SK-MEL-5 (cell line): Measurements from ENCODE around the gene CROT. TPM values are rescaled to one million over a fixed set of nuclear protein-coding genes. Genes with fewer than 3 reads are reported as not detected.
"Not testable (repeated sequence)": the region's sequence is repeated elsewhere in the genome, so short reads cannot be mapped to it uniquely, and the experiment has no call there.

Source experiments
- DNase-seq: peaks from one replicate; pipeline ENCODE4 v3.0.0-alpha.2; 2016; ENCODE audit warnings: low read depth, low spot score
- in situ Hi-C: cut with HindIII; loops from 2 replicates; pipeline ENCODE4 v1.10.0; 2016; ENCODE audit warnings: low sequenced_read_pairs, high pct_unique_total_duplicates, low pct_unique_long_range_greater_than_20kb
- polyA plus RNA-seq, 2 experiments: library from polyadenylated mRNA; depleted of rRNA; stranded (reverse); fragments of >200 nt; gene quantifications; 2 replicates each; pipeline ENCODE4 v1.2.3, GENCODE V29; 2015
- total RNA-seq: library from RNA; depleted of rRNA; stranded (reverse); fragments of >200 nt; shearing (Covaris generic); gene quantifications from 2 replicates; pipeline ENCODE4 v1.2.3, GENCODE V29; 2014; rRNA removed

The CROT gene, protein sequence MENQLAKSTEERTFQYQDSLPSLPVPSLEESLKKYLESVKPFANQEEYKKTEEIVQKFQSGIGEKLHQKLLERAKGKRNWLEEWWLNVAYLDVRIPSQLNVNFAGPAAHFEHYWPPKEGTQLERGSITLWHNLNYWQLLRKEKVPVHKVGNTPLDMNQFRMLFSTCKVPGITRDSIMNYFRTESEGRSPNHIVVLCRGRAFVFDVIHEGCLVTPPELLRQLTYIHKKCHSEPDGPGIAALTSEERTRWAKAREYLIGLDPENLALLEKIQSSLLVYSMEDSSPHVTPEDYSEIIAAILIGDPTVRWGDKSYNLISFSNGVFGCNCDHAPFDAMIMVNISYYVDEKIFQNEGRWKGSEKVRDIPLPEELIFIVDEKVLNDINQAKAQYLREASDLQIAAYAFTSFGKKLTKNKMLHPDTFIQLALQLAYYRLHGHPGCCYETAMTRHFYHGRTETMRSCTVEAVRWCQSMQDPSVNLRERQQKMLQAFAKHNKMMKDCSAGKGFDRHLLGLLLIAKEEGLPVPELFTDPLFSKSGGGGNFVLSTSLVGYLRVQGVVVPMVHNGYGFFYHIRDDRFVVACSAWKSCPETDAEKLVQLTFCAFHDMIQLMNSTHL
- total RNA-seq: 5.9 and 7.1 TPM in 2 replicates
- 7.4 and 10.7 TPM in 2 replicates for polyA plus RNA-seq (2015; cell fraction: cytosol; rRNA removed)
- 24.5 and 60.0 TPM in 2 replicates for polyA plus RNA-seq (2015; cell fraction: nucleus; rRNA removed)

DNA sequence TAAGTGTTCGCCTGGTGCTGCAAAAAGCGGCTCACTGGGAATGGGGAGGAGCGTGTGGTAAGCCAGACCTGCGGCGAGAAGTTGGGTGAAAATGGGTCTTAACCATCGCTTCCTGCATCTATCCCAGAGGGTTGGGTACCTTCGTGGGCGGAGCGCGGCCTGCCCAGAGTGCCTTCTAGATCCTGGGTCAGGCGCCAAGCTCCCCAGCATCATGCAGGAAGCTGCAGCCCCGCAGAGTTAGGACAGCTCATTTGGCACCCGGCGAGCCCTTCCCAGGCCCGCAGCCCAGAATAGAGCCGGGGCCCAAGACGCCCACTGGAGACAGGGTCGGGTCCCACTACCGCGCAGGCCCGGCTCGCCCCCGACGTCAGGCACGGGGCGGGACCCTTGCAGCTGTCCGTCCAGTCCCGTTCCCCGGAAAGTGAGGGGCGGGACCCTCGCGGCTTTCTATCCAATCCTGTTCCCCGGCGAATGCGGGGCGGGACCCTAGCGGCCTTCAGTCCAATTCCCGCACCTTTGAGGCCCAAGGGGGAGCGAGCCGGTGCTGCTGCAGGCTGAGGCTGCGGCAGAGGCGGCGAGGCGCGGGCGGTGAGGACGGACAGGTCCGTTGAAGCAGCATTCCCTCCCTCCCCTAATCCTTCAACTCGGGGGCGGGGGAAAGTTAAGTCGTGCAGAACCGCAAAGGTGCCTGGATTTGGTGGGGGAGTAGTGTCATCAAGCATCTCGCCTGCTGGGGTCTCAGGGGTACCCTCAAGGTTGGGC is at the start of gene CROT:
TSS of gene CROT (plus strand) at position 499 of the 762 bp plus-strand sequence. CDS start 3,405 bp downstream, outside the sequence.
- peak; percentile 94 for DNase-seq
- in situ Hi-C loops: no loop called here

DNA sequence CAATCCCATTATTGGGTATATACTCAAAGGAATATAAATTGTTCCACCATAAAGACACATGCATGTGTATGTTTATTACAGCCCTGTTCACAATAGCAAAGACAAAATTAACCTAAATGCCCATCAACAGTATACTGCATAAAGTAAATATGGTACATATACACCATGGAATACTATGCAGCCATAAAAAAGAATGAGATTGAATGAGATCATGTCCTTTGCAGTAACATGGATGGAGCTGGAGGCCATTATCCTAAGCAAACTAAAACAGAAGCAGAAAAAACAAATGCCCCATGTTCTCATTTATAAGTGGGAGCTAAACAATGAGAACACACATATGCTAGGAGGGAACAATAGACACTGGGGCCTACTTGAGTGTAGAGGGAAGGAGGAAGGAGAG is 44.7 kb upstream of the CROT start:
- in situ Hi-C loops: no loop called here
- DNase-seq: no peak

DNA sequence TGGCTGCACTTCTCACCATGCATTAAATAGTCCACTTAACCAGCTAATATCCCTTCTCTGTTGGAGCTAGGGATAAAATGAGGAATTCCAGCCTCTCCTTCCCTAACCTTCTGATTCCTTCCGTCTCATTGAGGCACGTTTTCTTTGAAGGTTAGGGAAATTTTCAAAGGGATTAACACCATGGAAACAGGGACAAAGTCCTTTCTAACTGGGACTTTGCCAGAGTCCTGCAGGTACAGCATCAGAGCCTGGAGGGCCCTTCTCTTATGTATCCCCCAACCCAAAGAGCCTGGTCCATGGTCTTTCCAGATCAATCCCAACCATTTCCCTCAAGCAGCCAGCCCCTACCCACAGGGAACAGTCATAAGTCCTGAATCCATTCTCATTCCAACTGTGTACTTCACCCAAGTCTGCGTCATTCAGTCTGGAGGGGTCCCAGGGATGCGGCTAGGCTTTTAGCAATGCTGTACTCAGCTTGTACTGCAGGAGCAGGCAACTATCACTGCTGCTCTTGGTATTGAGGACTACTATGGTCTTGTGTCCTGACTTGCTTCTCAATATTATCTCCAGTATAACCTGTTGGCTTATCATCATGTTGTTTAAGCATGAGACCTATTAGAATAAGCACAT is 34.6 kb upstream of the CROT start:
- in situ Hi-C loops: no loop called here
- no peak for DNase-seq

DNA sequence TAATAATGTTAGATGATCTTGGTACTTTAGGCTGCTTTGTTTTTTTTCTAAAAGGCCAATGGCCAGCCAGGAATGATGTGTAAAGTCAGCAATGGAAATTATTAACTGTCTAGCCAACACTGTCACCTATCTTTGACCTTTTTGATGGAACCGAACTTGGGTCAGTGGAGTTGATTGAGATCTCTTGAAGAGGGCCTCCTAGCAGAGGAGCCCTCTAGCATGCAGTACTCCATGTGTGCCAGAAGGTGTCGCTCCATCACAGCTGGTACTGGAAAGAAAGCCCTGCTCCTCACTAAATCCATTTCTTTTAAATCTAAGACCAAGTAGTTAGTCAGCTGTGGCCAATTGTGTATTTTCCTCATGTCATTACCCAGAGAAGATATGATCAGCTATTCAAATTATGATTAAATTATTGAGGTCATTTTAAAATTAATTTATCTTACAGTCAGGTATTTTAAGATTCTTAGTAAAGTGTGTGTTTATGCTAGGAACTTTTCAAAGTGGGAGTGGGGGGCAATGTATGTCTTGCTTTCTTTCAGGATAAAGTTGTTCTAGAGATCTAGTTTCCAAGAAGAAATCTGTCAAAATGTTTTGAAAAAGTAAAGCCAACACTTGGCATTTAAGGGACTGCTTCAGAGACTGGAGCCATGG is 33.1 kb upstream of the CROT start:
- in situ Hi-C loops: no loop called here
- peak; percentile 80 for DNase-seq

DNA sequence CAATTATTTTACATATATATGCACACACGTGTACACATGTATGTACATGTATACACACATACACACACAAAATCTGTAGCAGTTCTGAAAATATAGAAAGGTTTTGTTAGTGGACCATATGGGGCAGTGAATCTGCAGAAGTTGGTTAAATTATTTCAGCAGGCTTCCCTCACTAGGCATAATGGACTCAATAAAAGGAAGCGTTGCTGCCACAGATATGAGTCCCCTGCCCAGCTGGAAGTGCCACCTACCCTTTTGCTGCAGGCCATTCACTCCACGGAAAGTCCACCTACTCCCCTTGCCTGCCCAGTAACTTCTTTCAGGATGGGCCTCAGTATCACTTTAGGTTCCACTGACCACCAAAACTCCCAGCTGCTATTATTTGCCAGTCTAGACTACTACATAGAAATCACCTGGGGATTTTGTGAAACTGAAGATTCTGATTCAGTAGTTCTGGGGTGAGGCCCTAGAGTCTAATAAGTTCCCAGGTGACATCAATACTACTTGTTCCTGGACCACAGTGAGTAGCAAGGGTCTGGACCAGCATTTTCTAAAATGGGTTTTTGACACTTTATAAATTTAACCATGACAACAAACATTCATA is 29.3 kb upstream of the CROT start:
- DNase-seq: no peak
- in situ Hi-C loops: no loop called here

DNA sequence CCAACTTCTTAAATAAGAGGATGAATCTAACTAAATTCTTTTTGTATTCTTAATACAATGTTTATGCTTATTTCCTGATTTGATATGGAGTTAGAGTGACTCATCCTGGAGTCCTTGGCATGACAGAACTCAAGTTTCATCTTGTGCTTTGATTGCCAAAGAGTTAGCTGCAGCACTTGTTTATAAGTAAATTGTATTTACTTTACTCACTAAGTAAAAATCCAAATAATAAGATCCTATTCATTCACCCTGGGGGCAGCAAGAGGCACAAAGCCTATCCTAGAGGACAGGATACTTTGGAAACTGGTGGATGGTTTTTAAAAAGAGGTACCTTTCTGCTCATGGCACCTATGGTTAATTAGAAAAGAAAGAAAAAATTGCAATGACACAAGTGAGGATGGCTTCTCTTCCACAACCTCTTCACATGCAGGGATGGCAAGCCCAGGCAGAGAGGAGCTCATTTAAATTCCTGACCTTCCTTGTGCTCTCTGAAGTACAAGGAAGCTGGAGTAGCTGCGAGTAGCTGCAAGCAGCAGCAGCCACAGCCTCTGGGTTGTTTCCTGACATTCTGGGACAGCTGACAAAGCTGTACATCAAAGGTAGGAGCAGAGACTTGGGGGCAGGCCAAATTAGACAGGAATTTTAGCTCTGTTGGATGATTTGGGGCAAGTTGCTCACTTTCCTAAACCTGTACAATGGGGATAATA is 28.5 kb upstream of the CROT start:
- no peak for DNase-seq
- in situ Hi-C loops: no loop called here

DNA sequence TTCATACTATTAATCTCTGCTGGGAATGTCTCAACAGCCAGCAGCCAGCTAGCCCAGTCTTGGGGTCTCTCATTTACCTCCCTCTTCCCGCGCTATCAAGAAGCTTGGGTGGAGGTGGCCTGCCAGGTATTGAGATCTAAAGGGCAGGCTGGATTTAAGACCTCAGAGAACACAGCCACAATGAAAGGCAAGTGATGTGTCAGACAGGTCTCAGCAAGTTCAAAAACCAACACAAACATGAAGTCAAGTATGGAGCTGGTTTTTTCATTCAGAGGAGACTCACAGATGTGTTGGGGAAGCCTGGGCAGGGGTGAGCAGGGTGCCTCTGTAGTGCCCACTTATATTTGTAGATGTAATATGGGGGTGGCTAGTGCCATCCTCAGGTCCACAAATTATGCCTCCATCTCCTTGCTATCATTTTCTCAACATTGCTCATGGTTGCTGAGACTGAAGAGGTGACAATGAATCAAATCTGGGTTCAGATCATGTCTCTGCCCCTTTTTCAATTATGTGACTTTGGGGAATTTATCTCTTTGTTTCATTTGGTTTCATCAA is 27.7 kb upstream of the CROT start:
- no peak for DNase-seq
- in situ Hi-C loops: no loop called here

DNA sequence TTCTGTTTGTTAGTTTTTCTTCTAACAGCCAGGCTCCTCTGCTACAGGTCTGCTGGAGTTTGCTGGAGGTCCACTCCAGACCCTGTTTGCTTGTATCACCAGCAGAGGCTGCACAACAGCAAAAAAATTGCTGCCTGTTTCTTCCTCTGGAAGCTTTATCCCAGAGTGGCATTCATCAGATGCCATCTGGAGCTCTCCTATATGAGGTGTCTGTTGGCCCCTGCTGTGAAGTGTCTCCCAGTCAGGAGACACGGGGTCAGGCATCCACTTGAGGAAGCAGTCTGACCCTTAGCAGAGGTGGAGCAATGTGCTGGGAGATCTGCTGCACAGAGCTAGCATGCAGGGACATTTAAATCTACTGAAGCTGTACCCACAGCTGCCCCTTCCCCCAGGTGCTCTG is 26.7 kb upstream of the CROT start:
- DNase-seq: peak; percentile 30
- in situ Hi-C loops: no loop called here

DNA sequence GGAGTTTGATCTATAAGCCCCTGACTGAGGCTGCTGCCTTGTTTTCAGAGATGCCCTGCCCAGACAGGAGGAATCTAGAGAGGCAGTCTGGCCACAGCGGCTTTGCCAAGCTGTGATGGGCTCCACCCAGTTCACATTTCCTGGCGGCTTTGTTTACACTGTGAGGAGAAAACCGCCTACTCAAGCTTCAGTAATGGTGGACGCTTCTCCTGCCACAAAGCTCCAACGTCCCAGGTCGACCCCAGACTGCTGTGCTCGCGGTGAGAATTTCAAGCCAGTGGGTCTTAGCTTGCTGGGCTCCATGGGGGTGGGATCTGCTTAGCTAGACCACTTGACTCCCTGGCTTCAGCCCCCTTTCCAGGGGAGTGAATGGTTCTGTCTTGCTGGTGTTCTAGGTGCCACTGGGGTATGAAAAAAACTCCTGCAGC is 26.3 kb upstream of the CROT start:
- in situ Hi-C loops, DNase-seq: not testable (repeated sequence)

DNA sequence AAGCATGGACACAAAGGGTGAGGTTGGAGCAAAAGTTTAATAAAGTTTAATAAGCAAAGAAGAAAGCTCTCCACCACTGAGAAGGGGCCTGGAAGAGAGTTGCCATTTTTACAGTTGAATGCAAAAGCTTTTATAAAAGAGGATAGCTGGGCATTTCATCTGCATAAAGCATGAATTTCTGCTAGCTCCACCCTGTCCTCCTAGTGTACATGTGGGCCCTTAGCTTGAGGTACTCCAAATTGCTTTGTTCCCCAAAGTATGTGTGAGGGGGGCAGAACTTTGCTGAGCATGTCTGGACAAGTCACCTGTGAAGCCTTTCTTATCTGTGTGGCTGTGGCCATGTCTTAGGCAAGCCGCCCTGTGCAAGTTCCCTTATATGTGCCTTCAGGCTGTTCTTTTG is 22.6 kb upstream of the CROT start:
- in situ Hi-C loops: no loop called here
- DNase-seq: no peak

DNA sequence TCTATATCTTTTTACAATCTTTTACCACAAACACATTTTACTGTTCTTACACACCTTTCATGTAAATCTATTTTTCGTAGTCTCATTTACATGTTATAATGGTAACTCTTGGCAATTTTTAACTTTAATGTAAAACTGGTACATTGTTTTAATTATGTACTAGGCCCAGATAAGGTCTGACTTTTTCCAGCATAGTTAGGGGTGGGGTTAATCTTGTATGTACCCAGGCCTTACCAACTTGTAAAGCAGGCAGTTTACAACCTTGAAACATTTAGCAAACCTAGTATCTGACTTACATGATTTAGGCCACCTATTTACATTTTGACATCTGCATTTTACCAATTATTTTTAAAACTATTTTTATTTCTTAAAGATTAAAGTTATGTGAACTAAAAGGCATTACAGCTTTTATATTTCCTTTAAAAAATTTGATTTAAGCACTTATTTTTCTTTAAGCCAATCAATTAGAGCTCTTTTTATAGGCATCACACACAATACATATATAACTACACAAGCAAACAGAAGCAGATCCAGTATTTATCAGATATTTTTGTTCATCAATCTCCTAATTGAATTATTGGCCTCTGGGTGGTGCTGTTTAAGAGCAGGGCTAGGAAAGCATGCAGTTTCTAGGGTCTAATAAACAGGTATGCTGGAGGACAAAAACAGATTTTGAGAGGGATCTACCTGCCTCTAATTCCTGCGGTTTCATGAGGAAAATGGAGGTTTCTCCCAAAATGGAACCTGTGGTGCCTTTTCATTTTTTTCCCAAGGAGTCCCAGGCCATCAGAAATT is 19.7 kb upstream of the CROT start:
- DNase-seq: no peak
- in situ Hi-C loops: no loop called here

DNA sequence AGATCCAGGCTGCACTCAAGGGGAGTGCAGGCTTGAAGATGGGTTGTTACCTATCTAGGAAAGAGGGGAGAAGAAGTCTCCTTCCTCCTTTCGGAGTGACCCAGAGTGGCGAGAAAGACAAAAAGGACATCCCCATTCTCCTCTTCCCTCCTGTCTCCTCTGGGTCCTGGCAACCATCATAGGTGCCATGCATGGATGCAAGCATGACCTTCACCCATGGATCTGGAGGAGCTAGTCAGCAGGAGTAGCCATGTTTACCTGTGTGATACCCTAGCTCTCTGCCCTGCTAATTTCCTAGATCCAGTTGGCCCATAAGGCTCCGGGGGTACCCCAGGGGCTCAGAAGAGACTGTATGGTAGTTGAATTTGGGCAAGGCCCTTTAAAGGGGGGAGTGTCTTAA is 17.2 kb upstream of the CROT start:
- in situ Hi-C loops: no loop called here
- DNase-seq: no peak

DNA sequence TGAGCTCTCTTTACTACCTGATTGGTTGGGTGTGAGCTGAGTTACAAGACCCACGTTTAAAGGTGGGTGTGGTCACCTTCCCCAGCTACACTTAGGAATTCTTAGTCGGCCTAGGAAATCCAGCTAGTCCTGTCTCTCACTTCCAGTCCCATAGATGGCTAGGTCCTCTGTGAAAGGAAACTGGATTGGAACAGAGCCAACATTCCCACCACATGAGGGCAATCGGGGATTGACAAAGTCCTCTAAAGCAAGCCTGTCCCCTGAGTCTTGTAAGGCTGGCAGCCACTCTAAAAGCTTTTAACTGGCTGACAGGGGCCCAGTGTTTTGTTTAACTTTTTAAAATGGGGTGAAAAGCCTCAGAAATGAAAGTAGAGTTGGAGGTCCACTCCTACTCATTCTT is 15.1 kb upstream of the CROT start:
- DNase-seq: no peak
- in situ Hi-C loops: no loop called here

DNA sequence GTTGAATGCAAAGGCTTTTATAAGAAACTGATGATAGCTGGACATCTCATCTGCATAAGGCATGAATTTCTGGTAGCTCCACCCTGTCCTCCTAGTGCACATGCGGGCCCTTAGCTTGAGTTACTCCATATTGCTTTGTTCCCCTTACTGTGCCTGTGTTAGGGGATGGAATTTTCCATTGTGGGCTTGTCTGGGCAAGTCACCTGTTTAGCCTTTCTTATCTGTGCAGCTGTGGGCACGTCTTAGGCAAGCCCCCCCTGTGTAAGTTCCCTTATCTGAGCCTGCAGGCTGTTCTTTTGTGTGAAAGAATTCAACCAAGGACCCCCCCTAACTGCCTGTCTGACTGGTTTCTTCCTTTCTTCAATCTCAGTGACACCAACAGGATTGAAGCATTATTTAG is 14.5 kb upstream of the CROT start:
- no peak for DNase-seq
- in situ Hi-C loops: no loop called here

DNA sequence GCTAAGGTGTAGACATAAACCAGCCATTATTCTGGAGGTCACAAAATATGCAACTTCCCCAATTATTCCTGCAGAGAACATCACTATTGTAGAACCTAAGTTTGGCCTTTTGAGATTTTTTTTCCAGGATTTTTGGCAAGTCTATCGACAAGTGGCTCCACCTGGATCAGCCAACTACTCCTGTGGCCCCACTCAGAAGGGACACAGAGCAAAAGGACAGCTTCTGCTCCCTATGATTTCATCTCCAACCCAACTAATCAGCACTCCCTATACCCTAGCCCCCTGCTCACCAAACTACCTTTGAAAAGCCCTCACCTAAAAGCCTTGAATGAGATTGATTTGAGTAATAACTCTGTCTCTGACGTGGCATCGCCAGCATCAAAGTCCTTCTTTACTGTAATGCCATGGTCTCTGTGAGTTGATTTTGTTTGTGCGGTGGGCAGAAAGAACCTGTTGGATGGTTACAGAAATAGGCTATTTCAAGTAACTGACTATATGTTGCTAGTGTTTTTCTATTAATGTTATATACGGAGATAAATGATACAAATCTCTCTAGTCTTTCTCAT is 13.7 kb upstream of the CROT start:
- no peak for DNase-seq
- in situ Hi-C loops: no loop called here
